ENCODE data around the gene WDHD1. TPM values are rescaled to one million over a fixed set of nuclear protein-coding genes. Genes with fewer than 3 reads are reported as not detected.
"Not testable (repeated sequence)": the region's sequence is repeated elsewhere in the genome, so short reads cannot be mapped to it uniquely, and the experiment has no call there.

Gene WDHD1
- polyA plus RNA-seq, 4 donors: 13.0 to 19.9 (median 18.6) TPM

DNA sequence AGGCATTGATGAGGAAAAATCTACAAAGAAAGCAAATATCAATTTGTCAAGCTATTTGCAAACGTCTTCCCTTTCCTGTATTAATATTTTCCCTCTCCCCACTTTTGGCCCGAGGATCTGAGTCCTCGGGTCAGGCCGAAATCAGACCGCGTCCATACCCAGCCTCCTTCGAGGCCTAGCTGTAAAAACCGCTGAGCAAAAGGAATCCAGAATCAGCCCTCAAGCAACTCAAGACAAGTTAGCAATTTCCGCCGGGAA is 24.2 kb upstream of the WDHD1 start:
- DNase-seq (ENCODE audit: low read depth in 4 of 4, low spot score in 3 of 4): no peak

DNA sequence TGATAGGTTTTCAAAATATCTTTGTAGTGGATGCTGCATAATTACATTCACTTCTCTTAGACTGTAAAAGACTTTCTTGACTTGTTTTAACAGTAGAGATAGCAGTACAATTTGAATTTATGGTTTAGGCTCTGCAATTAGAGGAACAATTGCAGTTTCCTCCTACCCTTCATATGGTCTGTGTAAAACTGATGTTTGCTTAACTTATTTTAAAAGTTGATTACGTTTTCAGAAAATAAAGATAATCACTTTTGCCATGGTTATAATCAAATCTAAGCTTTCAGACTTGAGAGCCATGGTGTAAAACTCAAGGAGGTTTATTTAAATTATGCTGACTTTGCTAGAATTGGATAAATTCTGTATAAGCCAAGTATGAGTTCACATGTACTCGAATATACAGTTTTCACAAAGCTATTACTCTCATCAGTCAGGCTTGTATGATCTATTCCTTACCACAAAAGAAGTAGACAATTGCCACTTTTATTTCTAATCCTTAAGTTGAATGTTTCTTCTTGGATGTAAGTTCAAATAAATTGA is 22.1 kb upstream of the WDHD1 start:
- DNase-seq (ENCODE audit: low read depth in 4 of 4, low spot score in 3 of 4): no peak

DNA sequence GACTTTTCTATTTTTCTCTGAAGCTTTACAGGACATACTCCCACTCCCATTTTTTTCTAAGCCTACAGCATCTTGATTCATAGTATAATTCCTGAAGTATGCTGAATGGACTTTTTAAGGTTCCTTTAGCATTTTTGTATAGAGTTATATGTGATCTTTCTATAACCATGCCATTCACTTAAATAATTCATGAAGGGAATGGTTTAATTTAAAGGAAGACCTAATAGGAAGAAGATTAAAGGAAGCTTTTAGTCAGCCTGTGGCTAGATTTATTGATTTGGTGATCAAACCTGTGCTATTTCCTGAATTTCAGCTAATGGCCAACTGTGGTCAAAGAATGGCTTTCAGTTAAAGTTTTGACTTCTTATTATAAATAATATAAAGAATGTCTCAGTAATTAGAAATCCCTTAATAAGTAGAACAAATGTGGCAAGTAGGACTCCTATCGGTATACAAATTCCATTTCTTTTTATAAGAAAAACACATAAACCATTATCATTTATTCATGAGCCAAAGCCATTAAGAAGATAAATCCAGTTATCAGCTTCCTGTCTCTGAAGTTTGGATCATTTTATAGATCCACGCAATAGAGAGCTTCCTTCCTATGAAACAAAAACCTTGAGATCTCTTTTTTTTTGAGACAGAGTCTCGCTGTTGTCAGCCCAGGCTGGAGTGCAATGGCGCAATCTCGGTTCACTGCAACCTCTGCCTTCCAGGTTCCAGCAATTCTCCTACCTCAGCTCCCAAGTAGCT is 20.6 kb upstream of the WDHD1 start:
- DNase-seq (ENCODE audit: low read depth in 4 of 4, low spot score in 3 of 4): no peak

DNA sequence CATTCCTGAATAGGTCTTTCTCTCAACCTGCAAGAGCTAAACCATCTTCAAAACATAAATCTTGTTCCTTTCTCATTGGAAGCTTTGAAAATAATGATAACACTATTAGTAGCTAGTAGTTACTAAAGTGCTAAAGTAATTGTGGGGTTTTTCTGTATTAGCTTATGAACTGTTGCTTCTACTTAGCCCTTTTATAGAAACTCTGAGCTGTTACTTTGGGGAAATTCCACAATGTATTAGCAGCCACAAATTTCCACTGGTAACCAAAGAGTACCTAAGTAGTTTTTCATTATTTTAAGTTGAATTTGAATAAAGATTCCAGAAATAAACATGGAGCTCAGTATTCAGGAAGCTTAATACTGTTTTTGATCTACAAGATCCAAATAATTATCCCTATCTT is 18.2 kb upstream of the WDHD1 start:
- no peak for DNase-seq (ENCODE audit: low read depth in 4 of 4, low spot score in 3 of 4)

DNA sequence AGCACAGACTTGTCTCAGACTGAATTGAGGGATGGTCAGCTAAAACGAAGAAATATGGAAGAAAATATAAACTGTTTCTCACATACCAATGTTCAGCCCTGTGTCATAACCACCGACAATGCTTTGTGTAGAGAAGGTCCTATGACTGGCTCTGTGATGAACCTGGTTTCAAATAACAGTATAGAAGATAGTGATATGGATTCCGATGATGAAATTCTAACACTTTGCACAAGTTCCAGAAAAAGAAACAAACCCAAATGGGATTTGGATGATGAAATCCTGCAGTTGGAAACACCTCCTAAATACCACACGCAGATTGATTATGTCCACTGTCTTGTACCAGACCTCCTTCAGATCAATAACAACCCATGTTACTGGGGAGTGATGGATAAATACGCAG is 16.6 kb upstream of the WDHD1 start:
- no peak for DNase-seq (ENCODE audit: low read depth in 4 of 4, low spot score in 3 of 4)

DNA sequence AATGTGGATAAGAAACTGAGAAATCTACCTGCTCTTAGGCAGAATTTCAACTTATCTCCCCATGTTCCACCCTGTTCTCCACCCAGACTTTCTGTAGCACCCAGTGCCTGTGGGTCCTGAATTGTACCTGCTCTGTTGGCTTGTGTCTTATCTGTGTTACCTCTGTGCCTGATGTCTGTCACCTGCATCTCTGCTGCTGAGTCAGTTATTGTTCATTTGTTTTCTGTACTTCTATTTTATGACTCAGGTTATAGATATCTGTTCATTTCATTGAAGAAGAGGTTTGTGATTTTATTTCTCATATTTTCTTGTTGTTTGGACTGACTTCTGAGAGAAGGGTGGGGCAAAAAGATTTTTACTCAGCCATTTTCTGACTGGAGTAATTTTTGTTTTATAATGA is 11.8 kb upstream of the WDHD1 start:
- DNase-seq (ENCODE audit: low read depth in 4 of 4, low spot score in 3 of 4): no peak

DNA sequence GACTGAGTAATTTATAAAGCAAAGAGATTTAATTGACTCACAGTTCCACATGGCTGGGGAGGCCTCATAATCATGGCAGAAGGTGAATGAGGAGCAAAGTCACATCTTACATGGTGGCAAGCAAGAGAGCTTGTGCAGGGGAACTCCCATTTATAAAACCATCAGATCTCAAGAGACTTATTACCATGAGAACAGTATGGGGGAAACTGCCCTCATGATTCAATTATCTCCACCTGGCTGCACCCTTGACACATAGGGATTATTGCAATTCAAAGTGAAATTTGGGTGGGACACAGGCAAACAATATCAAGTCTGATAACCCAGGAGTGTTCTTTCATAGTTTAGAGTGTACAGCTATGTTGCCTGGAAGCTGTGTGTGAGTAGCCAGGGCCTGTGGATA is 11.1 kb upstream of the WDHD1 start:
- DNase-seq (ENCODE audit: low read depth in 4 of 4, low spot score in 3 of 4): not testable (repeated sequence)

DNA sequence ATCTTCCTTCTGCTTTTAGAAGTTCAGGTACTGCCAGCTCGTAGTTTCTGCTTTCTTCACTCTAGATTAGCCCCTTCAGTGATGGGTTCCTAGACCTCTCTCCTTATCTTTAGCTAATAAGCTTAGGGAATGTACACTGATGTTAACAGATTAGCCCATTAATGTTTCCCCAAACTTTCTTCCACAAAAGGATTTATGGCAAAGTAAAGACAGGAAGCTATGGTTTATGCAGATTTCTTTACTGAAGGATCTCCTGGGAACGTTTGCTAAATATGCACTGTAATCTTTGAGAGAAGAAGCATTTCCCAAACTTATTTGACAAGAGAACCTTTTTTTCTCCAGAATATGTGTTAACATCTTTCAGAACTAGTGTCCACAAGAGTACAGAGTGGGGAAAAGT is 4.3 kb upstream of the WDHD1 start:
- DNase-seq (ENCODE audit: low read depth in 4 of 4, low spot score in 3 of 4): no peak

DNA sequence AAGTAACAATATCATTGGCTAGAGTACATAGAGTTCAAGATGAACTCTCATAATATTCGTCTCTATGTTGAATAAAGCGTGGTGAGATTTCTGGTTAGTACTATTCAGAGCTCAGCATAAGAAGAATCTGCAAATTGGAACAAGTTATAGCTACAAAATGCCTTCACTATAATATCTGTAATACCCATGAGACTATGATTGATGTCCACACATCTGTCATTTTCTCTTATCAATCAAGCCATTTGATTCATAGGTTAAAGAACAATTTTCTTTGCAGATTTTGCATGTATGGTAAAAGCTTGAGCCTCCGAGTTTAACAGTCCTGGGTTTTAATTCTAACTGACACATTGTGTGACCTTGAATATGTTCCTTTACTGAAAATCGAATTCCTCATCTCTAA is 1.6 kb upstream of the WDHD1 start:
- no peak for DNase-seq (ENCODE audit: low read depth in 4 of 4, low spot score in 3 of 4)

DNA sequence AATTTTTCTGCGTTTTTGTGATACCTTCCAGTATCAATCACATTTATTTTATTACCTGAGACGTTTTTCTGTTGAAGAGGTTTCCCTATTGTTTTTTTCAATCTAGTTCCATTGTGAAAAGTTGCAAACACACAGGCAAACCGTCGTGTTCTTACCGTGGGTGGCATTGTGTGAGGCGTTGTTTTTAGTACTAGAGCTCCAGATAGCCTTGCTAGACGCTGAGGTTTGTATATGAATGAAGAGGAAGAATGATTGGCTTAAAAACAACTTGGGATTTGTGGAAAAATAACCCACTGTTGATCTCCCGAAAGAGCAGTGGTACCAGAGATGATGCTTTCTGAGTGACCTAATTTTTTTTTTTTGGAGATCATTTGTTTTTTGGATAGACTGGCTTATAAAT is 1.2 kb upstream of the WDHD1 start:
- DNase-seq (ENCODE audit: low read depth in 4 of 4, low spot score in 3 of 4): no peak

DNA sequence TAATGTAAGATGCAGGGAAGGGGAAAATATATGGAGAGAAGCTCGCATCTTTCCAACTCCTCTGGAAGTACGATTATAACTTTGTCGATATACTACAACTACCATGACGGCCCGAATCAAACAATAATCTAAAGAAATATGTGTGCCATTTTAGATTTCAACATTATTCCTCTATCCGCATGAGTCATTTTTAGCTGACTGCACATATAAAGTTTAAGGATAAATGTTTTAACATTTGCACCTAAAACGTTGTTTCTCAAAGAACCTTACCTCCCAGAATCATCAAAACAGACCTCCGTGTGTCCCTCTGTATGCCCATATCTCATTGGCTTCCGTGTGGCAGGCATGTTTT is 482 bp downstream of the WDHD1 start:
- no peak for DNase-seq (ENCODE audit: low read depth in 4 of 4, low spot score in 3 of 4)

DNA sequence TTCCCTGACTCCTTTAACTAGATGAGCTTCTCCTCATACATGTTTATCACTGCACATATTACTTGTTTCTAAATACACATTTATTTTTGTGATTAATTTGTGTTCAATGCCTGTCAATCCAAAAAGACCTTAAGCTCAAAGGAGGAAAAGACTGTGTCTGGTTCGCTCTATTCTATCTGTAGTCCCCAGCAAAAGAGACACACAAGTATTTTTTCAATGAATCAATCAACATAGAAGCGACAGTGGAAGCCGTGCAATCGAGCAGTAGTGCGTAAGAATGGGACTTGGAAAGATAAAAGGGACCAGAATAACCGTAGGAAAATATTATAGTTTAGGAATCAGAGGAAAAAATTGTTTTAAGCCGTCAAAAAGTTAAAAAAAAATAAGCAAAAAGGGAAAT is 951 bp downstream of the WDHD1 start:
- DNase-seq (ENCODE audit: low read depth in 4 of 4, low spot score in 3 of 4): no peak

DNA sequence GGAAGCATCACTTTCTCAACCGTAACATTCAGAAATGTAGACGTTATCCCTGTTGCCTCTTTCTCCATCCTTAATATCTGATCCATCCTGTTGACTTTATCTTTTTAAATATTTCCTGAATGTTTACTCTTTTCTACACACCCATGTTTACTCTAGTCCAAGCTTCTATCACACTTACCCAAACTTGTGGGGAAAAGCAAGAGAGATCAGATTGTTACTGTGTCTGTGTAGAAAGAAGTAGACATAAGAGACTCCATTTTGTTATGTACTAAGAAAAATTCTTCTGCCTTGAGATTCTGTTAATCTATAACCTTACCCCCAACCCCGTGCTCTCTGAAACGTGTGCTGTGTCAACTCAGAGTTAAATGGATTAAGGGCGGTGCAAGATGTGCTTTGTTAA is 2.5 kb downstream of the WDHD1 start:
- DNase-seq (ENCODE audit: low read depth in 4 of 4, low spot score in 3 of 4): not testable (repeated sequence)

DNA sequence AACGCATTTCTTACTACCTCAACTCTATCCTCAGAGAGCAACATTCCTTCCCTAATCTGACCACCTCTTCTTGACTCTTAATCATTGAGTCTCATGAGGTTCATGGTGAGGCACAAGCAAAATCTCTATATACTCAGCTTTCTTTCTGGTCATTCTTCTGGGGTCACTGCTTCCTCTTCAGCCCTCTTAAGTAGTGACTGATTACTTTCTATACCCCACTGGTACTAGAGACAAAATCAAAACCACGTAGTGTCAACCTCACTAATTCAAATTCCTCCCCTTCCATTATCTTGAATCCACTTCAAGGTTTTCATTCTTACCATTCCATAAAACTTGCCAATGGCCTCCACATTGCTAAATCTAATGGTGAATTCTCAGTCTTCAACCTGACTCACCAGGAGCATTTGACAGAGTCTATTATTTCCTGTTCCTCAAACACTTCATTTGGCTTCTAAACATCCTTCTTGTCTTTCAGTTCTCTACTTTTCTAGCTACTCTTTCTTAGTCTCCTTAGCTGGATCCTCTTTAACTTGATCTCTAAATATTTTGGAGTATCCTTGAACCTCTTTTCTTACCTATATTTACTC is 6.8 kb downstream of the WDHD1 start:
- DNase-seq (ENCODE audit: low read depth in 4 of 4, low spot score in 3 of 4): no peak

DNA sequence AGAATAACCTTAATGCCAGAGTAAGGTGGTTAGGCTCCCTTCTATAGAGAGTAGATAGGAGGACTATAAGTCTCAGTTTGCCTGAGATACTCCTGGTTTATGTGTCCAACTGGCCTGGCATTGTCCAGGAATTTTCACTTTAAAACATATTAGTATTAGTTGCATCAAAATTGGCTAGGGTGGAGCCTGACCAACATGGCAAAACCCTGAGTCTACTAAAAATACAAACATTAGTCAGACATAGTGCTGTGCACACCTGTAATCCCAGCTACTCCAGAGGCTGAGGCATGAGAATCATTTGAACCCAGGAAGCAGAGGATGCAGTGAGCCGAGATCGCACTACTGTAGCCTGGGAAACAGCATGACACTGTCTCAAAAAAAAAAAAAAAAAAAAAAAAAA is 11.9 kb downstream of the WDHD1 start:
- no peak for DNase-seq (ENCODE audit: low read depth in 4 of 4, low spot score in 3 of 4)

DNA sequence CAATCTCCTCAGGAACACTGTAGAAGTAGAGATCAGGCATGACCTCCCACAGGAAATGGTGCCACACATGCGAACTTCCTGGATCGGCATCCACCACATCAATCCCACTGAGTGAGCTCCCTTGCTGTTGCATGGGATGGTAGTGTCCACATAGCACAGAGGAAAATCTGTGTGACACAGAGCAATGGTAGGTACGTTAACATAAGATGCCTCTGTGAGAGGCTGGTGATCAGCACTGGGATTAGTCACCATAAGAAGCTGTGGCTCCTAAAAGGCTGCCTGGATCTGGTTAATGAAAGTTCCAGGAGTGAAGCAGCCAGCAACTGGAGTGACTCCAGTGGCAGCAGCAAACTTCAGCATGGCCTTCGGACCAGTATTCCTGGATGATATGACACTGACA is 21.8 kb downstream of the WDHD1 start:
- no peak for DNase-seq (ENCODE audit: low read depth in 4 of 4, low spot score in 3 of 4)

DNA sequence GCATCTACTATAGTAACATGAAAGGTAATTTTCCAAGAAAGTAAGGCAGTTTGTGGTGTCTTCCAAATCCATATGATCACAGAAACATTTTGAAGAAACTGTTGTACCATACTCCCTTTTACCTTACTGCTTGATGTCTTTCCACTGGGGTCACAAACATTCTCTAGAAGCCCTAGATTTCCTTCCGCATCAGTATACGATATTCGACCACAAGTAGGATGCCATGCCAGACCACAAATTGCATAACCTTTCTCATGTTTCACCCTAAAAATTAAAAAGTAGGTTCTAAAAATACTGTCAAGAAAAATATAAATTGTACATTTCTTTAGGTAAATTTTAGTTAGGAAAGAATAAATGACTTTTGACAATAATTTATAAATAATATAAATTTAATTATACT is 26.5 kb downstream of the WDHD1 start:
- DNase-seq (ENCODE audit: low read depth in 4 of 4, low spot score in 3 of 4): no peak

DNA sequence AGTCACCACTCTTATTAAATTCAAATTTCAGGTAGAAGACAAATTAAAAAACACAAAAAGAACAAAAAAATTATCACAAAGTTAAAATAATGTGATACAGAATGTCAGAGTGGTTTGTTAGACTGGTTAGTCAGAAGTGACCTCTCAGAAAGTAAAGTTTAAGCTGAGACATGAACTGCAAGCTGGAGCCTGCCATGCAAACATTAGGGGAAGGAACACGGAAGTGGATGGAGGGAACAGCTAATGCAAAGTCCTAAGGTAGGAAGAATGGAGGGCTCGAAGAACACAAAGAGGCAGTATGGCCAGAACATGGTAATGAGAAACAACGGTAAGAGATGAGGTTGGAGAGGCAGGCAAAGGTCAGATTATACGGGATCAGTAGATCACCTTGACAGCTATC is 41.7 kb downstream of the WDHD1 start:
- no peak for DNase-seq (ENCODE audit: low read depth in 4 of 4, low spot score in 3 of 4)

DNA sequence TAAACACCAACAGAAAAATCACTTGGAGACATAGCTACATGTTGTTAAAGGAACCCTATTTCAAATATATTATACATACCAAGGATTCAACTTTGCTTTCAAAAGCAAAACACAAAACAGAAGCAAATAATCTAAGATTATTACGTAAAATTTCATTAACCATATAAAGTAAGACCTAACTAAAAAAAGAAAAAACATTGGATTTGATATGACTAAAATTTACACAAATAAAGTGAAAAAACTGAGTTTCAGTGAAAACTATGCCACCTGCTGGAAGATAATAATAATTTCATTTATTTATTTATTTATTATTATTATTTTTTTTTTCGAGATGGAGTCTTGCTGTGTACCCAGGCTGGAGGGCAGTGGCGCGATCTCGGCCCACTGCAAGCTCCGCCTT is 45.2 kb downstream of the WDHD1 start:
- no peak for DNase-seq (ENCODE audit: low read depth in 4 of 4, low spot score in 3 of 4)

DNA sequence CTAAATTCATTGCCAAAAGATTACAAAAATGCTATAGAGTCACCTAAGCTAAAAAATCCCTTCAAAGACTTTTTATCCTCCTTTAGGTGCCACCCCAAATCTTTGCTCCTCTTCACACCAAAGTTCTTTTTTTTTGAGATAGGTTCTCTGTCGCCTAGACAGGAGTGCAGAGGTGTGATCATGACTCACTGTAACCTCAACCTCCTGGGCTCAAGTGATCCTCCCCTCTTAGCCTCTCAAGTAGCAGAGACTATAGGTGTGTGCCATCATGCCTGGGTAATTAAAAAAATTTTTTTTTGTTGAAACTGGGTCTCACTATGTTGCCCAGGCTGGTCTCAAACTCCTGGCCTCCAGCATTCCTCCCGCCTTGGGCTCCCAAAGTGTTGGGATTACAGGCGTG is 47.9 kb downstream of the WDHD1 start:
- DNase-seq (ENCODE audit: low read depth in 4 of 4, low spot score in 3 of 4): no peak

DNA sequence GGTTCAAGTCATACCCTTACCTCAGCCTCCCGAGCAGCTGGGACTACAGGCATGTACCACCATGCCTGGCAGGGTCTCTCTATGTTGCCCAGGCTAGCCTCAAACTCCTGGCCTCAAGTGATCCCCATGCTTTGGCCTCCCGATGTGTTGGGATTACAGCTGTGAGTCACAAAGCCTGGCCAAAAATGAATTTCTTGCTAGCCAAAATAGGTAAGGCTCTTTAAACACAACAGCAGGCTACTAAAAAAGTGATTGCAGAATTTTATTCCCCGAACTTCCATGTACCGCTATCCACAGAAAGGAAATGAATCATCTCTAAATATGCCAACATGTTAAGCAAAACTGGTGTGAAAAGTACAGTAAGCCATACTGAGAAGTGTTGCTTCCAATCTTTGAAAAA is 50.6 kb downstream of the WDHD1 start:
- no peak for DNase-seq (ENCODE audit: low read depth in 4 of 4, low spot score in 3 of 4)

DNA sequence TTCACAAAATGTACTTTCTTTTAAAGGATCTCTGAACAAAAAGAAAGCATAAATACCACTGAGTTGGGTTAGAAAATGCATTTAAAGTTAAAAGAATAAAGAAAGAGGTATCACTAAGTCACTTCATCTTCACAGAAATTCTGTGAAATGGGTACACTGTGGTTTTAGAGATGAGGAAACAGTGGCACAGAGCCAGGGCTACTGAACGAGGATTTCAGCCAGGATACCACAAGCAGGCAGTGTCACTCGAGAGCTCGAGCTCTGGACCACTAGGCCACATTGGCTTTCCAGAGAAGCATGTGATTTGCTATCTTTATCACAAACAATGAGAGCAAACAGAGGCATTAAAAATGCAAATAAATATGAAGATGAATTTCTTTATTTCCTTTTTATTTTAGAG is 51.0 kb downstream of the WDHD1 start:
- DNase-seq (ENCODE audit: low read depth in 4 of 4, low spot score in 3 of 4): no peak

All from left renal pelvis (tissue), 4 donors.